ENCODE data around the gene CRADD. TPM values are rescaled to one million over a fixed set of nuclear protein-coding genes. Genes with fewer than 3 reads are reported as not detected.
A peak's percentile ranks its signal among the peaks of the same experiment; 100 is the strongest.

Gene CRADD
- total and polyA plus RNA-seq, 10 of the 15 experiments (the other 5 are each of a cell fraction or from before 2014, with no cell fraction given), result 7.6 to 15.5 (median 11.7) TPM

GRCh38 chr12:93677195-93678064, at the start of gene CRADD (continued):
- peak; percentile 51 for TF ChIP-seq LARP7 (IDR thresholded peaks at IDR 0.05)
- TF ChIP-seq POU2F2 (IDR thresholded peaks at IDR 0.05; ENCODE audit: borderline replicate concordance, low read depth, low read length), result peak; percentile 62; the same call in 2 of the 3 replicates
- TF ChIP-seq RAD51 (IDR thresholded peaks at IDR 0.05), result peak; percentile 57; the same call in 1 of the 2 replicates
- 0 out of 2 replicates have a peak, but pooled peaks have one; percentile 31 for TF ChIP-seq TCF12 (IDR thresholded peaks at IDR 0.05; ENCODE audit: low read depth, low read length)
- TF ChIP-seq ZNF592 (IDR thresholded peaks at IDR 0.05), result 0 out of 2 replicates have a peak, but pooled peaks have one; percentile 36
- peak; percentile 30; the same call in 1 of the 2 replicates for TF ChIP-seq IRF5 (IDR thresholded peaks at IDR 0.05; ENCODE audit: borderline replicate concordance)
- TF ChIP-seq NFXL1 (IDR thresholded peaks at IDR 0.05; ENCODE audit: borderline replicate concordance), result no peak
- no peak for TF ChIP-seq KAT2A (conservative IDR thresholded peaks at IDR 0.05; ENCODE audit: control insufficient read depth, low read depth, low read length)
- 0 out of 2 replicates have a peak, but pooled peaks have one; percentile 40 for TF ChIP-seq IRF4 (IDR thresholded peaks at IDR 0.05; ENCODE audit: low read depth, low read length)
- TF ChIP-seq CBFB (IDR thresholded peaks at IDR 0.05; ENCODE audit: low read depth), result peak; percentile 78; the same call in 1 of the 2 replicates
- peak; percentile 76 for TF ChIP-seq NBN (IDR thresholded peaks at IDR 0.05)
- TF ChIP-seq MTA2 (IDR thresholded peaks at IDR 0.05; ENCODE audit: low read depth), result peak; percentile 75
- no peak for TF ChIP-seq PBX3 (IDR thresholded peaks at IDR 0.05; ENCODE audit: insufficient replicate concordance, low read depth, low read length)
- TF ChIP-seq SRF (IDR thresholded peaks at IDR 0.05; ENCODE audit: low read depth in 2 of 2, low read length in 2 of 2), result 0 out of 4 replicates have a peak, but pooled peaks of 1 of the 2 experiments have one; percentile 11
- no peak for TF ChIP-seq HDGF (IDR thresholded peaks at IDR 0.05)
- TF ChIP-seq HDAC2 (IDR thresholded peaks at IDR 0.05), result no peak
- TF ChIP-seq FOXM1 (IDR thresholded peaks at IDR 0.05; ENCODE audit: low read depth, low read length), result peak; percentile 19; the same call in 1 of the 2 replicates
- no peak for TF ChIP-seq MEF2A (IDR thresholded peaks at IDR 0.05; ENCODE audit: insufficient read depth, low read depth, low read length)
- peak; percentile 91; the same call in 1 of the 2 replicates for TF ChIP-seq RCOR1 (conservative IDR thresholded peaks at IDR 0.05; ENCODE audit: low read depth, low read length)

Data from GM12878 (cell line).